Transverse colon (tissue), 4 donors: ENCODE data around the gene ERFE.

Source experiments
- POLR2AphosphoS5 ChIP-seq, 3 donors: sonication (generic); formaldehyde crosslinking; IDR thresholded peaks; one replicate each; pipeline ENCODE4 v1.6.1; 2016; ENCODE audit warnings: antibody characterized with exemption in 3 of 3
- TF ChIP-seq, protein P1 (sequence below), 5 experiments: fragments of 200-600 bp in 3 of 5; fragments of 450-650 bp in 2 of 5; sonication (generic) in 3 of 5; IDR thresholded peaks; 1 replicate in 2 of 5; 2 replicates in 3 of 5; pipeline ENCODE4 v1.5.1; 2016 to 2017; ENCODE audit warnings: antibody characterized with exemption in 5 of 5, inconsistent platforms in 3 of 5, mild to moderate bottlenecking in 2 of 5, moderate library complexity in 1 of 5

DNA sequence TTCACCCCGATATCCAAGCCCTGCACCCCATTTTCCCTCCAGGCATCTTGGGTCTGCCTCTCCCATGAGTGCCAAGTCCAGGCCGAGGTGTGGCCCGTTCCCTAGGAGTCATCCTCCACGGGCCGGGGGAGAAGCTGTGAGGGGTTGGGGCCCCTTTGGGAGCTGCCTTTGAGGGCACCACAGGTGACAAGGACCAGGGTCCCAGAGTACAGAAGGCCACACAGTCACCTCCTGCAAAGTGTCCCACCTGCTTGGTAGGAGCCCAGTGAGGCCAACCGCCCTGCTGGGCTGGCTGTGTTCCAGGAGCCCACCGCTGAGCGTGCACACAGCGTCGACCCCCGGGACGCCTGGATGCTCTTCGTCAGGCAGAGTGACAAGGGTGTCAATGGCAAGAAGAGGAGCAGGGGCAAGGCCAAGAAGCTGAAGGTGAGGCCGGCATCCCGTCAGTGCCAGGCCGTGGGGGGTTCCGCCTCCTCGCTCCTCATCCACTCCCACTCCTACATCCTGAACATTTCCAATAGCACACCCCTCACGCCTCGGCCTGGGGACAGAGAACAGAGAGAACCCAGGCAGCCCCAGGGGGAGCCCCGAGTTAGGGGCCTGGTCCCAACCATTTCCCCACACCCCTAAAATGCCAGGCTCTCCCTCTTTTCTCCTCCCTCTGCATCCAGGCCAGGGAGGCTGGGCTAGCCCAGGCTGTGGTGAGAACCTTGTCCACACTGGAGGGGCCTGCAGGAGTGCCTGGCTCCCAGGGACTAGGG is 2.7 kb downstream of the ERFE start:
- TF ChIP-seq, protein P1, sequence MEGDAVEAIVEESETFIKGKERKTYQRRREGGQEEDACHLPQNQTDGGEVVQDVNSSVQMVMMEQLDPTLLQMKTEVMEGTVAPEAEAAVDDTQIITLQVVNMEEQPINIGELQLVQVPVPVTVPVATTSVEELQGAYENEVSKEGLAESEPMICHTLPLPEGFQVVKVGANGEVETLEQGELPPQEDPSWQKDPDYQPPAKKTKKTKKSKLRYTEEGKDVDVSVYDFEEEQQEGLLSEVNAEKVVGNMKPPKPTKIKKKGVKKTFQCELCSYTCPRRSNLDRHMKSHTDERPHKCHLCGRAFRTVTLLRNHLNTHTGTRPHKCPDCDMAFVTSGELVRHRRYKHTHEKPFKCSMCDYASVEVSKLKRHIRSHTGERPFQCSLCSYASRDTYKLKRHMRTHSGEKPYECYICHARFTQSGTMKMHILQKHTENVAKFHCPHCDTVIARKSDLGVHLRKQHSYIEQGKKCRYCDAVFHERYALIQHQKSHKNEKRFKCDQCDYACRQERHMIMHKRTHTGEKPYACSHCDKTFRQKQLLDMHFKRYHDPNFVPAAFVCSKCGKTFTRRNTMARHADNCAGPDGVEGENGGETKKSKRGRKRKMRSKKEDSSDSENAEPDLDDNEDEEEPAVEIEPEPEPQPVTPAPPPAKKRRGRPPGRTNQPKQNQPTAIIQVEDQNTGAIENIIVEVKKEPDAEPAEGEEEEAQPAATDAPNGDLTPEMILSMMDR (IDR thresholded peaks at IDR 0.05) = no peak
- TF ChIP-seq POLR2AphosphoS5 (IDR thresholded peaks at IDR 0.05) = no peak
